Erythroblast (primary cell): ENCODE results near the gene TDP1.

Experiments
- GATA1 ChIP-seq: IDR thresholded peaks from 2 replicates; pipeline ENCODE4 v1.6.1; 2011; ENCODE audit warnings: low read depth, mild to moderate bottlenecking, control low read depth, low read length, moderate library complexity
- POLR2A ChIP-seq: IDR thresholded peaks from 2 replicates; pipeline ENCODE4 v1.6.1; 2011; ENCODE audit warnings: mild to moderate bottlenecking, low read length

DNA sequence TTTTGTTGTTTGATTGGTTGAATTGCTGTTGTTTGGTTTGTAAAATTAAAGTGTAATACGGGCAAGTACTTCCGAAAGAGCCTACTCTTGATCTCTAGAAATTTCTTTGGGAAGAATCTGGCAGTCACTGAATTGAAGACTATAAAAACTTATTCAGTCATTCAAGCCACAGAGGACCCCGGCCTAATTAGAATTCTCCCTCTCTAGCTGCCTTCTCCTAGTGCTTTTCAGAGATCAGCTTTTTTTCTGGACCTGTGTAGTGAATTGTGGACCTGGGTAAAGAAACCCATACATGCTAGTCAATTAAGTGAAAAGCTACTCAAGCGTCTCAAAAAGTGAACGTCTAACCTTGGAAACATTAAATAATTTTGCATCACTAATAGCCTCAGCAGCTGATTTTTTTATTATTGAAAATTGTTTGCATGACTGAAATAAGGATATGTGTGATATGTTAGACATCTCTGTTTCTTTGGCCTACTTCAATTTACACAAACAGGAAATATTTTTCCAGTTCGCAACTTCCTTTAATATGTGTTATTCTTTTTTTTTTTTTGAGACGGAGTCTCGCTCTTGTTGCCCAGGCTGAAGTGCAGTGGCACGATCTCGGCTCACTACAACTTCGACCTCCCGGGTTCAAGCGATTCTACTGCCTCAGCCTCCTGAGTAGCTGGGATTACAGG lies 28.4 kb upstream of the TDP1 start:
- TF ChIP-seq POLR2A = no peak
- TF ChIP-seq GATA1 = no peak
